SK-N-SH (cell line): ENCODE data around the gene SLC27A4. TPM values are rescaled to one million over a fixed set of nuclear protein-coding genes. Genes with fewer than 3 reads are reported as not detected.

Experiments
- CTCF ChIA-PET: fragments of 300-600, 350-600 bp; formaldehyde crosslinking; extraction: SDS; loops from one replicate; lab custom pipeline; 2021; lab: Yijun Ruan, JAX
- POLR2A ChIA-PET: fragments of 350-600 bp; sonication (Branson Sonifier 250); formaldehyde crosslinking; extraction: SDS; loops from one replicate; lab custom pipeline; 2020; ENCODE audit warnings: antibody characterized with exemption, inconsistent platforms; lab: Yijun Ruan, JAX
- DNase-seq: peaks from one replicate; pipeline ENCODE4 v3.0.0; 2012
- H2AFZ ChIP-seq: fragments of 200-600 bp; sonication (generic); 2 replicates; pipeline ENCODE4 v1.8.1; 2016; ENCODE audit warnings: antibody characterized with exemption, mild to moderate bottlenecking, low read depth
- H3F3A ChIP-seq: fragments of 200-600 bp; sonication (generic); replicated peaks from 2 replicates; pipeline ENCODE3; 2016; ENCODE audit warnings: antibody characterized with exemption, mild to moderate bottlenecking; ENCODE audit not compliant: insufficient read depth
- H3K27ac ChIP-seq, 2 experiments: fragments of 200-500 bp in 1 of 2; fragments of 200-600 bp in 1 of 2; sonication (Bioruptor generic) in 1 of 2; sonication (generic), shearing (Covaris generic) in 1 of 2; 2 replicates each; pipeline versions ENCODE4 v1.5.1 to v1.6.1; 2014 to 2016; ENCODE audit warnings: low read depth in 2 of 2, inconsistent platforms in 1 of 2, low read length in 1 of 2, mild to moderate bottlenecking in 1 of 2, mixed read lengths in 1 of 2
- H3K27me3 ChIP-seq: fragments of 200-600 bp; sonication (generic), shearing (Covaris generic); 2 replicates; pipeline ENCODE4 v1.6.1; 2016; ENCODE audit warnings: mixed run types; ENCODE audit not compliant: insufficient read depth
- H3K36me3 ChIP-seq, 2 experiments: fragments of 200-500 bp in 1 of 2; fragments of 200-600 bp in 1 of 2; sonication (Bioruptor generic) in 1 of 2; sonication (generic) in 1 of 2; replicated peaks in 1 of 2; 2 replicates each; pipeline versions ENCODE3 to v1.5.1; 2014 to 2016; ENCODE audit warnings: low read length in 1 of 2, mild to moderate bottlenecking in 1 of 2; ENCODE audit not compliant: insufficient read depth in 2 of 2, control insufficient read depth in 1 of 2
- H3K4me1 ChIP-seq, 2 experiments: fragments of 200-500 bp in 1 of 2; fragments of 200-600 bp in 1 of 2; sonication (Bioruptor generic) in 1 of 2; sonication (generic), shearing (Covaris generic) in 1 of 2; 2 replicates each; pipeline versions ENCODE4 v1.5.1 to v1.6.1; 2014 to 2016; ENCODE audit warnings: low read depth in 1 of 2, low read length in 1 of 2, mixed run types in 1 of 2; ENCODE audit not compliant: insufficient read depth in 2 of 2, control insufficient read depth in 1 of 2
- H3K4me2 ChIP-seq: fragments of 200-600 bp; sonication (generic), shearing (Covaris generic); 2 replicates; pipeline ENCODE4 v1.6.1; 2017; ENCODE audit warnings: mixed run types
- H3K4me3 ChIP-seq, 2 experiments: fragments of 200-500 bp in 1 of 2; fragments of 200-600 bp in 1 of 2; sonication (Bioruptor generic) in 1 of 2; sonication (generic), shearing (Covaris generic) in 1 of 2; 2 replicates each; pipeline versions ENCODE4 v1.5.1 to v1.8.1; 2014 to 2016; ENCODE audit warnings: low read depth in 2 of 2, inconsistent platforms in 1 of 2, low read length in 1 of 2, mild to moderate bottlenecking in 1 of 2, mixed read lengths in 1 of 2, moderate library complexity in 1 of 2
- H3K79me2 ChIP-seq: fragments of 200-600 bp; sonication (generic); 2 replicates; pipeline ENCODE4 v1.8.1; 2017; ENCODE audit warnings: mild to moderate bottlenecking; ENCODE audit not compliant: insufficient read depth
- H3K9ac ChIP-seq: fragments of 200-600 bp; sonication (generic); 2 replicates; pipeline ENCODE4 v1.6.1; 2017; ENCODE audit warnings: mixed run types
- H3K9me2 ChIP-seq: fragments of 200-600 bp; sonication (generic); 2 replicates; pipeline ENCODE4 v1.6.1; 2017; ENCODE audit warnings: mixed run types
- H3K9me3 ChIP-seq: fragments of 200-600 bp; sonication (generic); 2 replicates; pipeline ENCODE4 v1.6.1; 2017; ENCODE audit warnings: mixed run types, mild to moderate bottlenecking, moderate library complexity
- H4K20me1 ChIP-seq: fragments of 200-600 bp; sonication (generic); 2 replicates; pipeline ENCODE4 v1.6.1; 2017; ENCODE audit warnings: mild to moderate bottlenecking, mixed run types; ENCODE audit not compliant: insufficient read depth
- ELF1 ChIP-seq: IDR thresholded peaks from 2 replicates; pipeline ENCODE4 v1.4.0; 2012
- FOSL2 ChIP-seq: IDR thresholded peaks from 2 replicates; pipeline ENCODE4 v1.4.0; 2012; ENCODE audit warnings: low read depth, mild to moderate bottlenecking, moderate library complexity, borderline replicate concordance
- FOXM1 ChIP-seq: IDR thresholded peaks from 2 replicates; pipeline ENCODE4 v1.4.0; 2012; ENCODE audit warnings: low read depth, mild to moderate bottlenecking
- GABPA ChIP-seq: IDR thresholded peaks from 2 replicates; pipeline ENCODE4 v1.4.0; 2012; ENCODE audit warnings: low read depth, mild to moderate bottlenecking
- MEF2A ChIP-seq: IDR thresholded peaks from 2 replicates; pipeline ENCODE4 v1.4.0; 2012; ENCODE audit warnings: low read depth, borderline replicate concordance
- NRF1 ChIP-seq: IDR thresholded peaks from 2 replicates; pipeline ENCODE4 v1.6.1; 2012; ENCODE audit warnings: low read depth, mild to moderate bottlenecking, low read length
- RXRA ChIP-seq: IDR thresholded peaks from 2 replicates; pipeline ENCODE4 v1.4.0; 2012; ENCODE audit warnings: low read depth, mild to moderate bottlenecking, borderline replicate concordance
- SIN3A ChIP-seq: IDR thresholded peaks from 2 replicates; pipeline ENCODE4 v1.6.1; 2012; ENCODE audit warnings: low read depth, mild to moderate bottlenecking, low read length, moderate library complexity, borderline replicate concordance
- SMC3 ChIP-seq: IDR thresholded peaks from 2 replicates; pipeline ENCODE4 v1.6.1; 2012; ENCODE audit warnings: low read depth, low read length, improper control_type of control experiment
- TAF1 ChIP-seq: IDR thresholded peaks from 2 replicates; pipeline ENCODE4 v1.6.1; 2012; ENCODE audit warnings: low read depth, mild to moderate bottlenecking, low read length, moderate library complexity, borderline replicate concordance
- TEAD4 ChIP-seq: IDR thresholded peaks from 2 replicates; pipeline ENCODE4 v1.4.0; 2012; ENCODE audit warnings: mild to moderate bottlenecking, borderline replicate concordance; ENCODE audit not compliant: insufficient read depth
- YY1 ChIP-seq: IDR thresholded peaks from 2 replicates; pipeline ENCODE4 v1.4.0; 2012; ENCODE audit warnings: low read depth, mild to moderate bottlenecking
- WGBS: methylation state at CpG from one replicate; pipeline ENCODE4 v1.1.6; 2017; ENCODE audit warnings: low lambda C conversion rate; 5-methylcytosine and 5-hydroxymethylcytosine counted together
- polyA plus RNA-seq, 3 experiments: library from polyadenylated mRNA; depleted of rRNA; stranded (reverse); fragments of >200 nt; gene quantifications; 2 replicates each; pipeline ENCODE4 v1.2.3, GENCODE V29; 2012
- TF ChIP-seq, protein P1 (sequence below): IDR thresholded peaks from 2 replicates; pipeline ENCODE4 v1.4.0; 2012; ENCODE audit warnings: low read depth, borderline replicate concordance
- TF ChIP-seq, protein P2 (sequence below): IDR thresholded peaks from 2 replicates; pipeline ENCODE4 v1.4.0; 2012; ENCODE audit warnings: low read depth
- TF ChIP-seq, protein P3 (sequence below): fragments of 150-350 bp; IDR thresholded peaks from 2 replicates; pipeline ENCODE4 v1.6.1; 2016; ENCODE audit warnings: mild to moderate bottlenecking, low read depth, low read length
- TF ChIP-seq, protein P4 (sequence below): fragments of 200-600 bp; sonication (generic); IDR thresholded peaks from 2 replicates; pipeline ENCODE4 v1.6.1; 2017; ENCODE audit warnings: antibody characterized with exemption, mild to moderate bottlenecking, moderate library complexity

Gene SLC27A4
- polyA plus RNA-seq, 1 of the 3 experiments (the other 2 are of a cell fraction), result 24.1 TPM

DNA sequence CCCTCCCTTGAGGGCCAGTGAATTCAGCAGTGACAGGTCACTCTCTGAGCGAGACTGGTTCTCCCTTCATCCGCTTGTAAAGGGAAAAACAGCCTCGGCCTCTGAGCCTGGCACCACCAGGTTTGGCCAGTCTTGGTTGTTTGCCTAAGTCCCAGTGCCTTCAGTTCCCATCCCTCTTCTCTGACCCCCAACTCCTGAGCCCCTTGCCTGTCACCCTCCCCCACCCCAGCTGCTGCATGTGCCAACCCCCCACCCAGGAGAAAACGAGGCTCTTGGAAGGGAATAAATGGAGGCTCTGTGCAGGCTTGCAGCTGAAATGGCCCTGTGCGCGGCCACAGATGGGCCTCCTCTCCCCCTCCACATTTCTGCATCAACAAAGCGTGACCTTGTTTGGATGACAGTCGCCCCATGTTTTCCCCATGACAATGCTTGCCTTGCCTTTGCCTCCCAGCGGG, 33.9 kb downstream of the SLC27A4 start:
- peaks cover 0 to 7% of the 10 kb centered on the region in 2 experiments for H3K36me3 ChIP-seq
- POLR2A ChIA-PET, result no interaction called here
- H3K9me2 ChIP-seq, result no peaks in the 10 kb centered on the region
- CTCF ChIA-PET, result interaction anchor here (5.5 kb wide), 1 partner anchor 11 kb away, joined by 25 read pairs; no protein-coding TSS in a partner anchor
- H3K9me3 ChIP-seq, result no peaks in the 10 kb centered on the region
- no peak for TF ChIP-seq TEAD4
- no peak for TF ChIP-seq FOSL2
- no peak for TF ChIP-seq SIN3A
- no peak for TF ChIP-seq TAF1
- TF ChIP-seq YY1, result no peak
- TF ChIP-seq MEF2A, result no peak
- TF ChIP-seq, protein P1, sequence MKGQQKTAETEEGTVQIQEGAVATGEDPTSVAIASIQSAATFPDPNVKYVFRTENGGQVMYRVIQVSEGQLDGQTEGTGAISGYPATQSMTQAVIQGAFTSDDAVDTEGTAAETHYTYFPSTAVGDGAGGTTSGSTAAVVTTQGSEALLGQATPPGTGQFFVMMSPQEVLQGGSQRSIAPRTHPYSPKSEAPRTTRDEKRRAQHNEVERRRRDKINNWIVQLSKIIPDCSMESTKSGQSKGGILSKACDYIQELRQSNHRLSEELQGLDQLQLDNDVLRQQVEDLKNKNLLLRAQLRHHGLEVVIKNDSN, result no peak
- TF ChIP-seq, protein P2, sequence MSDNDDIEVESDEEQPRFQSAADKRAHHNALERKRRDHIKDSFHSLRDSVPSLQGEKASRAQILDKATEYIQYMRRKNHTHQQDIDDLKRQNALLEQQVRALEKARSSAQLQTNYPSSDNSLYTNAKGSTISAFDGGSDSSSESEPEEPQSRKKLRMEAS, result no peak
- TF ChIP-seq RXRA, result no peak
- TF ChIP-seq, protein P3, sequence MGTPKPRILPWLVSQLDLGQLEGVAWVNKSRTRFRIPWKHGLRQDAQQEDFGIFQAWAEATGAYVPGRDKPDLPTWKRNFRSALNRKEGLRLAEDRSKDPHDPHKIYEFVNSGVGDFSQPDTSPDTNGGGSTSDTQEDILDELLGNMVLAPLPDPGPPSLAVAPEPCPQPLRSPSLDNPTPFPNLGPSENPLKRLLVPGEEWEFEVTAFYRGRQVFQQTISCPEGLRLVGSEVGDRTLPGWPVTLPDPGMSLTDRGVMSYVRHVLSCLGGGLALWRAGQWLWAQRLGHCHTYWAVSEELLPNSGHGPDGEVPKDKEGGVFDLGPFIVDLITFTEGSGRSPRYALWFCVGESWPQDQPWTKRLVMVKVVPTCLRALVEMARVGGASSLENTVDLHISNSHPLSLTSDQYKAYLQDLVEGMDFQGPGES, result no peak
- TF ChIP-seq ELF1, result no peak
- TF ChIP-seq NRF1, result no peak
- no peak for TF ChIP-seq FOXM1
- TF ChIP-seq, protein P4, sequence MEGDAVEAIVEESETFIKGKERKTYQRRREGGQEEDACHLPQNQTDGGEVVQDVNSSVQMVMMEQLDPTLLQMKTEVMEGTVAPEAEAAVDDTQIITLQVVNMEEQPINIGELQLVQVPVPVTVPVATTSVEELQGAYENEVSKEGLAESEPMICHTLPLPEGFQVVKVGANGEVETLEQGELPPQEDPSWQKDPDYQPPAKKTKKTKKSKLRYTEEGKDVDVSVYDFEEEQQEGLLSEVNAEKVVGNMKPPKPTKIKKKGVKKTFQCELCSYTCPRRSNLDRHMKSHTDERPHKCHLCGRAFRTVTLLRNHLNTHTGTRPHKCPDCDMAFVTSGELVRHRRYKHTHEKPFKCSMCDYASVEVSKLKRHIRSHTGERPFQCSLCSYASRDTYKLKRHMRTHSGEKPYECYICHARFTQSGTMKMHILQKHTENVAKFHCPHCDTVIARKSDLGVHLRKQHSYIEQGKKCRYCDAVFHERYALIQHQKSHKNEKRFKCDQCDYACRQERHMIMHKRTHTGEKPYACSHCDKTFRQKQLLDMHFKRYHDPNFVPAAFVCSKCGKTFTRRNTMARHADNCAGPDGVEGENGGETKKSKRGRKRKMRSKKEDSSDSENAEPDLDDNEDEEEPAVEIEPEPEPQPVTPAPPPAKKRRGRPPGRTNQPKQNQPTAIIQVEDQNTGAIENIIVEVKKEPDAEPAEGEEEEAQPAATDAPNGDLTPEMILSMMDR, result no peak
- no peak for TF ChIP-seq GABPA
- no peak for TF ChIP-seq SMC3
- peaks cover 19% of the 10 kb centered on the region for H3F3A ChIP-seq
- H3K79me2 ChIP-seq, result peaks cover 78% of the 10 kb centered on the region
- no peaks in the 10 kb centered on the region for H4K20me1 ChIP-seq
- no peak overlapping the region for H3K4me3 ChIP-seq
- no peak for DNase-seq
- WGBS, result 98% methylated on average over 6 of the region's 9 CpGs
- no peak overlapping the region for H3K9ac ChIP-seq
- H3K27me3 ChIP-seq, result no peaks in the 10 kb centered on the region
- H3K27ac ChIP-seq, result no peak overlapping the region
- peaks cover 0 to 20% of the 10 kb centered on the region in 2 experiments; a peak in 2 of 4 replicates for H3K4me1 ChIP-seq
- no peak overlapping the region for H2AFZ ChIP-seq
- H3K4me2 ChIP-seq, result no peak overlapping the region
